ENCODE data around the gene RCAN3. TPM values are rescaled to one million over a fixed set of nuclear protein-coding genes. Genes with fewer than 3 reads are reported as not detected.

Gene RCAN3
- total RNA-seq, 1 donor from 2014 or later = 20.4 TPM

DNA sequence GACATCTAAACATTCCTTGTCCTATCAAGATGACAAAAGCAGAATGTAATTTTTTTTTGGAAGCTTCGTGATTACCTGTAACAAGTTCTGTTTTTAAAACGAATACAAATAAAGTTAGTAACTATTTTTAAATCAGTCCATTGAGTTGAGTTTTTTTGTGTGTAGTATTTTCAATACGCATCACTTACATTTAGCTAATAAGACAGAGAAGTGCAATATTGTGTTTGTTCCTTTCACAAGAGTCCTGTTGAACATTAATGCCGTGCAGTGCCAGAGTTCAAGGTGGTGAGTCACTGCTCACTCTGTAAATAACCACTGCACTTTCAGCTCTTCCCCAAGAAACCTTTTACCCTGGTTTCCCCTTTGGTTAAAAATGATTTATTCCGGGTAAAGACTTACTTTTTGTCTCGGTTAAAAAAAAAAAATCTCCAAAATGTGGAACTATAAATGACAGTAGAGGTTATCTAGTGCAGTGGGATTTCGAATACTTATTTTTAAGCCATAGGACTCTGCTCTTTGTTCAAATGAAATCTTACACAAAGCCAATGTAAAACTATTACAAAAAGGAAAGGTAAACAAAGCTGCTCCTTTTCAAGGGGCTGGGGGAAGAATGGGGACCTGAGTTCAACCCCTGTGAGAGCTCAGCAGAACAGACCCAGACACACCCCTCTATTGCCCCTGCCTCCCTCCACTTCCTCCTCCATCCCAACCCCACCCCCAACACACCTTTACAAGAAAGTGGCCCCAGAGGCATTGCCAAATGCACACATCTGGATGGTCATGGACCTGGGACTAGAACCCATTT lies 38.5 kb downstream of the RCAN3 start:
- Mint-ChIP-seq H3K27me3 (no peaks in the 10 kb centered on the region), H3K4me1 (ENCODE audit: unreplicated experiment) (peaks cover 35% of the 10 kb centered on the region), H3K36me3 (no peaks in the 10 kb centered on the region), H3K4me3 (peak overlapping the region; percentile 47), H3K27ac (peak overlapping the region; percentile 82), H3K9me3 (no peaks in the 10 kb centered on the region)
- TF ChIP-seq, protein P1, sequence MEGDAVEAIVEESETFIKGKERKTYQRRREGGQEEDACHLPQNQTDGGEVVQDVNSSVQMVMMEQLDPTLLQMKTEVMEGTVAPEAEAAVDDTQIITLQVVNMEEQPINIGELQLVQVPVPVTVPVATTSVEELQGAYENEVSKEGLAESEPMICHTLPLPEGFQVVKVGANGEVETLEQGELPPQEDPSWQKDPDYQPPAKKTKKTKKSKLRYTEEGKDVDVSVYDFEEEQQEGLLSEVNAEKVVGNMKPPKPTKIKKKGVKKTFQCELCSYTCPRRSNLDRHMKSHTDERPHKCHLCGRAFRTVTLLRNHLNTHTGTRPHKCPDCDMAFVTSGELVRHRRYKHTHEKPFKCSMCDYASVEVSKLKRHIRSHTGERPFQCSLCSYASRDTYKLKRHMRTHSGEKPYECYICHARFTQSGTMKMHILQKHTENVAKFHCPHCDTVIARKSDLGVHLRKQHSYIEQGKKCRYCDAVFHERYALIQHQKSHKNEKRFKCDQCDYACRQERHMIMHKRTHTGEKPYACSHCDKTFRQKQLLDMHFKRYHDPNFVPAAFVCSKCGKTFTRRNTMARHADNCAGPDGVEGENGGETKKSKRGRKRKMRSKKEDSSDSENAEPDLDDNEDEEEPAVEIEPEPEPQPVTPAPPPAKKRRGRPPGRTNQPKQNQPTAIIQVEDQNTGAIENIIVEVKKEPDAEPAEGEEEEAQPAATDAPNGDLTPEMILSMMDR (conservative IDR thresholded peaks at IDR 0.05) = no peak
- DNase-seq (ENCODE audit: extremely low spot score, unreplicated experiment) = no peak

DNA sequence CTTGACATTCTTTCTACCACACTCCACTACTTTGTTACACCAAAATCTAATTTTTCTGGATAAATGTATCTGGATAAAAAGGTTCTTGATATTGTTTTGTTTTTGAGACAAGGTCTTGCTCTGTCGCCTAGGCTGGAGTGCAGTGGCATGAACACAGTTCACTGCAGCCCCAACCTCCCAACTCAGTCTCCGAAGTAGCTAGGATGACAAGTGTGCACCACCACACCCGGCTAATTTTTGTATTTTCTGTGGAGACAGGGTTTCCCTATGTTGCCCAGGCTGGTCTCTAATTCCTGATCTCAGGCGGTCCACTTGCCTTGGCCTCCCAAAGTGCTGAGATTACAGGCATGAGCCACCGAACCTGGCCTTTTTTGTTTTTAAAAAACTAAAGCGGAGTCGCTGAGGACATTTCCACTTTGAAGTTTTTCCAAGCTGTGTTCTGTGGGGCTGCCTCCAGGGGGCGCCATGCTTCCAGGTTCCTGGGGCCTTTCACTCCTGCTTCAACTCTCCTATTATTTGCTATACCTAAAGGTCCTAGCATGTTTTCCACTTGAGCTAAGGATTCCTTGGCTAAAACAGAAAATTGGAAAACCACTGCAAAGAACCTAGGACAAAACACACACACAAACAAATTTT lies 39.2 kb downstream of the RCAN3 start:
- Mint-ChIP-seq H3K36me3 (no peaks in the 10 kb centered on the region), H3K9me3 (no peaks in the 10 kb centered on the region), H3K4me1 (ENCODE audit: unreplicated experiment) (peaks cover 28% of the 10 kb centered on the region), H3K4me3 (no peak overlapping the region), H3K27me3 (no peaks in the 10 kb centered on the region), H3K27ac (peak overlapping the region; percentile 82)
- TF ChIP-seq, protein P1 (conservative IDR thresholded peaks at IDR 0.05) = peak; percentile 81
- no peak for DNase-seq (ENCODE audit: extremely low spot score, unreplicated experiment)

DNA sequence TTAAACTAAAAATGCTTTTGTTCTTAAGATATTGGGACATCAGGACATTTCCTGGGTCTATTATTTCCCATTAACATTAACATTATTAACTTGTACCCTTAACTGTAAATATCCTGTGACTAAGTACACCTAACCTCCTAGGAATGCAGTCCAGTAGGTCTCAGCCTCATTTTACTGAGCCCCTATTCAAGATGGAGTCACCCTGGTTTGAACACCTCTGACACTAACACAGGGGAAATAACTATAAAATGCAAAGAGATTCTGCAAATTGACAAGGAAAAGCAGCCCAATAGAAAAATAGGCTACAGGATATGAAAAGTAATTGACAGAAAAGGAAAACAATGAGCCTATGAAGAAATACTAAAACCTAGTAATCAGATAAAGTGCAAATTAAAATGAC lies 41.6 kb downstream of the RCAN3 start:
- TF ChIP-seq, protein P1 (conservative IDR thresholded peaks at IDR 0.05) = no peak
- Mint-ChIP-seq H3K27ac (peak overlapping the region; percentile 17), H3K36me3 (no peaks in the 10 kb centered on the region), H3K4me1 (ENCODE audit: unreplicated experiment) (peaks cover 27% of the 10 kb centered on the region), H3K27me3 (peaks cover 7% of the 10 kb centered on the region), H3K4me3 (no peak overlapping the region), H3K9me3 (no peaks in the 10 kb centered on the region)
- DNase-seq (ENCODE audit: extremely low spot score, unreplicated experiment) = no peak

DNA sequence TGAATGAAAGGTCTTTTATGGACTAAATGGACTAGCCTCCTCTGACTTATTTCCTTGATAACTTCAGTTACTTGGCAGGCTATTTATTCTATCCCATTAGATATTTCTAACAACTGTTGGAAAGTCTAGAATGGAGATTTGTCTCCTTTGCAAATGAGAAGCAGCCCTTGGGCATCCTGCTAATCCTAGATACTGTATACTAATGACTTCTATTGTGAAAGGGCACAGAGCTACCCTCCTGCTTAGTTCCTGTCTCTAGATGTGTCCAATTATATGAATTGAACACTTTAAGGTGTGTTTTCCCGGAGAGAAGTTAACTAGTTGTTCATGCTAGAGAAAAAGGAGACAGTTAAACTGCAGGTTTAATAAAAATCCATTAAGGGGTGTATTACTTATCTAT lies 43.0 kb downstream of the RCAN3 start:
- no peak overlapping the region for H3K27ac Mint-ChIP-seq
- H3K9me3 Mint-ChIP-seq = no peaks in the 10 kb centered on the region
- H3K27me3 Mint-ChIP-seq = peaks cover 11% of the 10 kb centered on the region
- no peaks in the 10 kb centered on the region for H3K36me3 Mint-ChIP-seq
- H3K4me3 Mint-ChIP-seq = no peak overlapping the region
- TF ChIP-seq, protein P1 (conservative IDR thresholded peaks at IDR 0.05) = no peak
- DNase-seq (ENCODE audit: extremely low spot score, unreplicated experiment) = no peak
- H3K4me1 Mint-ChIP-seq (ENCODE audit: unreplicated experiment) = peaks cover 18% of the 10 kb centered on the region

DNA sequence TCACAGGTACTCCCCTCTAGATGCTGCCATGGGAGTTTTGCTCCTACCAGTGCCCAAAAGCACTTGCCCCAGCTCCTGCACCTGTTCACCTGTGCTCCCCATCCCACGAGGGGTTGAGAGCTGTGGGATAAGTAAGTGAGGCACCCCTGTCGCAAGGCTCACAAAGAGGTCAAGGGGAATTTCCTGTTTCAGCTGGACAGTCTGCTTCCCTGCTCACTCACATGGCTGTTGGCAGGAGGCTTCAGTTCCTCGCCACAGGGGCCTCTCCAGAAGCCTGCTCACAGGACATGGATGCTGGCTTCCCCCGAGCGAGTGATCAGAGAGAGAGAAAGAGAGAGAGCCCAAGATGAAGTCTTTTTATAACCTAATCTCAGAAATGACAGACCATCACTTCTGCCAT lies 44.6 kb downstream of the RCAN3 start:
- Mint-ChIP-seq H3K9me3 (no peaks in the 10 kb centered on the region), H3K36me3 (no peaks in the 10 kb centered on the region), H3K4me1 (ENCODE audit: unreplicated experiment) (peaks cover 19% of the 10 kb centered on the region), H3K4me3 (no peak overlapping the region), H3K27ac (no peak overlapping the region), H3K27me3 (peaks cover 12% of the 10 kb centered on the region)
- TF ChIP-seq, protein P1 (conservative IDR thresholded peaks at IDR 0.05) = no peak
- no peak for DNase-seq (ENCODE audit: extremely low spot score, unreplicated experiment)
